ENCODE measurements around the gene RASL10B.
"Not testable (repeated sequence)": the region's sequence is repeated elsewhere in the genome, so short reads cannot be mapped to it uniquely, and the experiment has no call there.

The RASL10B gene

GRCh38 chr17:35743626-35744328, 12.3 kb downstream of the RASL10B start:
- FAIRE-seq = no peak

GRCh38 chr17:35744830-35745229, 13.4 kb downstream of the RASL10B start:
- FAIRE-seq = no peak

DNA sequence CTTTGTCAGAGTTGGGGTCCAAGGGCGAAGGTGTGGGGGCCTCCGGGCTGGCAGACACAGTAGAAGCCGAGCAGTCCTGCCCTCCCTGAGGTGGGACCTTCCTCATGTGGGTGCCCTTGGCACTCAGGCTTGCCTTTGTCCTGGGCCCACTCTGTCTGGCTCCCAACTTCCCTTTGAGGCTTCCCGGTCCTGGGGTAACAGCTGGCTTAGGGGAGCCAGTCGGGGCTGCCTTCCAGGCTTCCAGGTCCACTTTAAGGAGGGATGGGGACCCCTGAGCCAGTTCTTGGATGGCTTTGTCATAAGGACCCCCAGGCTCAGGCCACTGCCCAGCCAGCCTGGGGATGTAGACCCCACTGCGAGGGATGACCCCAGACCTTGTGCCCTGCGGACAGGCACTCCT, 13.8 kb downstream of the RASL10B start:
- FAIRE-seq = no peak

GRCh38 chr17:35745749-35746320, 14.4 kb downstream of the RASL10B start:
- FAIRE-seq = no peak

DNA sequence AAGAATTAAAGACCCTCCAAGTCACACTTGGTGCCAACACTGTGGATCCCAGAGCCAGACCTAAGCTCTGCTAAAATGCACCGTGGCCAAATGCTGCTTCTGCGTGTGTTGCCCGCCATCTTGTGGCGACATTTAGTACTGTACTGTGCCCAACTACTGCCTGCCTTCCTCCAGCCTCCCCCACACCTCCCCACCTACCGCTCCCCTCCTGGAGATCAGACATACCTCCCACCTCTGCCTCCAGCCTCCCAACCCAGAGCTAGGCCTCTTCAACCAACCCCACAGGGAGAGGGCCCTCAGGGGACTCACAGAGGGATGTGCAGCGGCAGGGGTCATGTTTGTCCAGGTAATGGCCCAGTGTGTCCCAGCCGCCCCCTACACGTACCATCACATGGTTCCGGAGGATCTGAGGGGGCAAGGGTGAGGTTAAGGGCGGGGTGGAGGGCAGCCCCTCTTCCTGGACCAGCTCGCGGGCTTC, 16.1 kb downstream of the RASL10B start:
- no peak for FAIRE-seq

GRCh38 chr17:35748341-35748841, 17.0 kb downstream of the RASL10B start:
- no peak for FAIRE-seq

- no peak for FAIRE-seq
These were observed 17.5 kb downstream of the RASL10B start for GRCh38 chr17:35748979-35749378.

DNA sequence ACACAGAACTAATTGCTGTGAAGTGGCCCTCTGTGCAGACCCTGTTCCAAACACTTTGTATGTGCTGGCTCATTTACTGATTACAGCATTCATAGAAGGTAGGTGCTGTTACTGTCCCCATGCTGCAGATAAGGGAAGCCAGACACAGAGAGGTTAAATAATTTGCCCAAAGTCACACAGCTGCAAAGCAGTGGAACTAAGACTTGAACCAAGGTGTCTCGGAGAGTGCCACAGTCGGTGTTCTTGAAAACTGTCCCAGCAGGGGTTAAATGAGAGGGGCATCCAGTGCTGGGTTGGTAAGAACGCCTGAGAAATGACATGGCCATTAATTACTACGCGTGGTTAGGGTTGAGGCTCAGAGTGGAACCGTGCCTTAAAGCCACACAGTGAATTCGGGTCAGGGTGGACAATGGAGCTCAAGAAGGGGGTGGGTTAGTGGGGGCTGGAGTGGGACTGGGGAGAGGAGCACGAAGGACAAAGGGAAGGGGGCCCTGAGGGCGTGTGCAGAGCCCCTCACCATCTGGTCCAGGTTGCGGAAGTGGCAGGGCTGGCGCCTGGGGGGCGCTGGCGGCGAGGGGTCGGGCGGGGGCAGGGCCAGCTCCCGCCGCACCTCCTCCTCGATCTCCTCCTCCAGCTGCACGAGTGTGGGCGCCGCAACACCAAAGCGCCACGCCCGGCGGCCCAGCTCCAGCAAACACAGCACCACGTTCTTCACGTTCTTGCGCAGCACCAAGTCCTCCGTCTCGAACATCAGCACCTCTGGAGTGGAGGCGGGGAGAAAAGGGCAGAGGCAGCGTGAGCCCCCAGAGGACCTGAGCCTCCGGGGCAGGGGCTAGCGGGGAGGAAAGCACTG, 18.3 kb downstream of the RASL10B start:
- FAIRE-seq = no peak

- no peak for FAIRE-seq
These were observed 19.3 kb downstream of the RASL10B start for GRCh38 chr17:35750526-35751395.

DNA sequence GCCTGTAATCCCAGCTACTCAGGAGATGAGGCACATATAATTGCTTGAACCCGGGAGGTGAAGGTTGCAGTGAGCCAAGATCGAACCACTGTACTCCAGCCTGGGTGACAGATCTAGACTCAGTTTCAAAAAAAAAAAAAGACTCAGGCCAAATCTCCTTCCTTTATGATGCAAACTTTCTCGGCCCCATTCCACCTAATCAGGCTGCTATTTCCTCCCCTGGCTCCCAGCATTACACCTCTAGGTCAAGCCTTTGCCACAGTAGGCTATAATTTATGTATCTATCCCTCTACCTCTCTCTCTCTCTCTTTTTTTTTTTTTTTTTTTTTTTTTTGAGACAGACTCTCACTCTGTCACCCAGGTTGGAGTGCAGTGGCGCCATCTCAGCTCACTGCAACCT, 20.1 kb downstream of the RASL10B start:
- FAIRE-seq = not testable (repeated sequence)

- no peak for FAIRE-seq
These were observed 21.0 kb downstream of the RASL10B start for GRCh38 chr17:35752471-35752870.

- FAIRE-seq = no peak
These were observed 21.7 kb downstream of the RASL10B start, which contains the start of gene GAS2L2 for GRCh38 chr17:35752945-35753764. Gene GAS2L2, minus strand, starts transcription at chr17:35753239. Its CDS starts 389 bp downstream, at chr17:35752850.

- no peak for FAIRE-seq
These were observed 25.8 kb downstream of the RASL10B start for GRCh38 chr17:35757243-35757642.

DNA sequence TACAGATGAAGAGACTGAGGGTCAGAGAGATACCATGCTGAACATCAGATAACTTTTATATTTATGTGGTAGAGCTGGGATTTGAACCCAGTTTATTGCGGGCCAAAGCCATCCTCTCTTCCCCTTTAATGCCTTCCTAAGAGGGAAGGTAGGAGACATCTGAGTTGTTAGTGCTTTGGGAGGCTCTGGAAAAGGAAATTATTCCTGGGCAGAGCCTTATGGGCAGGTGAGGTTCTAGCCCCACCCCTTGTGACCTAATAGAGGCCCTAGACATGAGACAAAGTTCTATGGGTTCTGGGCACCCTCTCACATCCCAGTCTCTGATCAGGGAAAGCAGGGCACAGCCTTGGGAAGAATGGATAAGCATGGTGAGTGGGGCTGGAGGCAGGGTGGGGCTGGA, 29.1 kb downstream of the RASL10B start, which contains the start of gene C17orf50:
Gene C17orf50, plus strand, starts transcription at position 301 of the 400 bp plus-strand sequence. Its CDS starts 55 bp downstream, at position 356.
- FAIRE-seq = no peak

- FAIRE-seq = no peak
These were observed 30.2 kb downstream of the RASL10B start for GRCh38 chr17:35761601-35762000.

DNA sequence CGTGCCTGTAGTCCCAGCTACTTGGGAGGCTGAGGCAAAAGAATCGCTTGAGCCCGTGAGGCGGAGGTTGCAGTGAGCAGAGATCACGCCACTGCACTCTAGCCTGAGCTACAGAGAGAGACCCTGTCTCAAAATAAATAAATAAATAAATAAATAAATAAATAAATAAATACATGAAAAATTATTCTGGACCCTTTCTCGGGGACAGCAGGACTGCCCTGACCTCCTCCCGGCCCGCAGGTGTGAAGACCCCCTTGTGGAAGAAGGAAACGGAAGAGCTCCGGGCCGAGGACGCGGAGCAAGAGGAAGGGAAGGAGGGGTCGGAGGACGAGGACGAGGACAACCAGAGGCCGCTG, 32.3 kb downstream of the RASL10B start:
- no peak for FAIRE-seq

- FAIRE-seq = no peak
These were observed 32.9 kb downstream of the RASL10B start for GRCh38 chr17:35764123-35764991.

- FAIRE-seq = no peak
These were observed 33.8 kb downstream of the RASL10B start for GRCh38 chr17:35765086-35765710.

GRCh38 chr17:35765756-35766488, 34.5 kb downstream of the RASL10B start:
- no peak for FAIRE-seq

Data from A204.1 (cell line).